G401 (cell line): Measurements from ENCODE around the gene SLC43A3. TPM values are rescaled to one million over a fixed set of nuclear protein-coding genes. Genes with fewer than 3 reads are reported as not detected.
"Not testable (repeated sequence)": the region's sequence is repeated elsewhere in the genome, so short reads cannot be mapped to it uniquely, and the experiment has no call there.

Source experiments
- DNase-seq: peaks from one replicate; pipeline ENCODE4 v3.0.0-alpha.2; 2015; ENCODE audit warnings: low spot score
- in situ Hi-C: cut with HindIII; loops from 2 replicates; pipeline ENCODE4 v1.10.0; 2016; ENCODE audit warnings: low sequenced_read_pairs, mixed read lengths
- total RNA-seq: library from RNA; depleted of rRNA; stranded (reverse); fragments of >200 nt; shearing (Covaris generic); gene quantifications from 2 replicates; pipeline ENCODE4 v1.2.3, GENCODE V29; 2014; rRNA removed

Gene SLC43A3
- total RNA-seq, 1 experiment from 2014 or later, result not detected

- no peak for DNase-seq
- in situ Hi-C loops, result no loop called here
These were observed 56.7 kb downstream of the SLC43A3 start for GRCh38 chr11:57370251-57370650.

DNA sequence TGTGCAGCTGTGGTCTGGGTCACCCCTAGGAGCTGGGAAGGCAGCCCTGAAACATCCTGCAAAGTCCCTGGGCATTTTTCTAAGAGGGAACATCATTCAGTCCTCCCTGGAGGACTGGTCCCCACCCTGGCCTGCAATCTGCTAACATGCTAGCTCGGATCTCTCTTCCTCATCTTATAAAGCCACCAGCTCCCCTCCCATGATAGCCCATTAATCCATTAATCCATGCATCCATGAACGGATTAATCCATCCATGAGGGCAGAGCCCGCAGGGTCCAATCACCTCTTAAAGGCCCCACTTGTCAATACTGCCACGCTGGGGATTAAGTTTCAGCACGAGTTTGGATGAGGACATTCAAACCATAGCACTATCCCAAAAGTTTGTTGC is 58.1 kb downstream of the SLC43A3 start:
- in situ Hi-C loops, result no loop called here
- DNase-seq, result no peak

- no peak for DNase-seq
- in situ Hi-C loops, result no loop called here
These were observed 58.6 kb downstream of the SLC43A3 start for GRCh38 chr11:57368106-57368844.

DNA sequence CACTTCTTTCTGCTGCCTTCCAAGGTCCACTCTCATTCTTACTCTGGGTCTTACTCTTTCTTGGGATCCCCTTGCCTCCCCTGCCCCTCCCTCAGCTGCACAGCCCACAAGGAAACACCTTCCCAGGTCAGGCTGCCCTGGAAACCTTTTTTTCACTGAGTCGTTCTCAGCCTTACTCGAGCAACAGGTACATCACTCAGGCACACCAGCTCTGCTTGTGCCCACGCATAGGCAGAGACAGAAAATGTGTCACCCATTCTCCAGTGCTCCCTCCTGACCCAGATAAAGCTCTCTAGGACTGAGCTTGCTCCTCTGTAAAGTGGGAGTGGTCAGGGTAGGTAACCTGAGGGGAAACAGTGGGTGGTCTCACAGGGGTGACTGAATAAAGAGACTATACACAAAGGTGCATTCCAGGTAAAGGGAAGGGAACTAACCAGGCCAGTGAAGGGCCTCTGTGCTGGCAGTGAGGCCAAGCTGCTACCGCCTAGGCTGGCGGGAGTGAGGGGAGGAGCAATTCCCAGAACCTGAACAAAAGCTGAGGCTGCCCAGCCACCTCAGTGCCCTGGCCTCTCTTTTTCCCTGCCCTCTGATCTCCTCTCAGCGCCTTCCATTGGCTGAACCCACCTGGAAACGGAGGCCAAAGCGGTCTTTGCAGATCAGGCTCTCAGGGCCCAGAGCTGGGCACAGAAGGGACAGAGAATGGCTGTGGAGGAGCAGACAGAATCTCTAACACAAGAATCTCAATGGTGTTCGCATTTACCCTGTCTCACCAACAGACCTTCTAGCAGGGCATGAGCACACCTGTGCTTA is 61.9 kb downstream of the SLC43A3 start:
- DNase-seq, result no peak
- in situ Hi-C loops, result no loop called here

DNA sequence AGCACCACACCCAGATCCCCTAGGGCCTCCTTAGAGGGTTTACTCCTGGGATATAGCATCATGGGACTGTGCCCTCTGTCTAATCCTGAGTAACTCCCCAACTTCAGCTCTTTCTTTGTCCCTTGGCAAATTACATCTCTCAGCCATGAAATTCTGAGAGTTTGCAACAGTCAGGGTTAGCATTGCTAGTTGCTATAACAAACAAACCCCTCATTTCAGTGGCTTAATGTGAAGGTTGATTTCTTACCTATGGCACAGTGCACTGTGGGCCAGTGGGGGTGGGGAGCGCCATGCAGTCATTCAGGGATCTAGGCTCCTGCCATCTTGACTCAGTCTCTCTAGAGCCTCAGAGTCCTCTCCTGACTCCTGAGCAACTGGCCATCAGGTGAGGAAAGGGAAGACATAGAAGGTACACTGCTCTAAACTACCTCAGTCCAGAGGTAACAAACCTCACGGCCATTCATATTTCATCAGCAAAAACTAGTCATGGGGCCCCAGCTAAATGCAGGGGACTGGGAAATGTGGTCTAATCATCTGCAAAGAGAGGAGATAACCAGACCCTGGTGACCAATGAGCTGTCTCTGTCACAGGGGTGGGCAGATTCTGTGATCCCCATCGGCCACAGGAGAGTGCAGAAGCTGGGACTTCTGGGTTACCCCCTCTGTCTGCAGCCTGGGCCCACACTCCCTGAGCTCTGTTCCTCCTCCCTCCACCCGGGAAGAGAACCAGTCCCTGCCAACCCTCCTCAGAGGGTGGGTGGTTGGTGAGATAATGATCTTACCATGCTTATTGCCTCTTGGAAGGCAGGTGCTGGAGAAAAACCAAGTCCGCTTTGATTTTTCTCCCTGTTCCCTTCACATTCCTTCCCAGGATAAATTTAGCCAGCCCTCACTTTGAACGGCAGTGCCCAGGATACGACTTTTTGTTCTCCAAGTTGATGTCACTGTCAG is 63.5 kb downstream of the SLC43A3 start:
- in situ Hi-C loops, result no loop called here

DNA sequence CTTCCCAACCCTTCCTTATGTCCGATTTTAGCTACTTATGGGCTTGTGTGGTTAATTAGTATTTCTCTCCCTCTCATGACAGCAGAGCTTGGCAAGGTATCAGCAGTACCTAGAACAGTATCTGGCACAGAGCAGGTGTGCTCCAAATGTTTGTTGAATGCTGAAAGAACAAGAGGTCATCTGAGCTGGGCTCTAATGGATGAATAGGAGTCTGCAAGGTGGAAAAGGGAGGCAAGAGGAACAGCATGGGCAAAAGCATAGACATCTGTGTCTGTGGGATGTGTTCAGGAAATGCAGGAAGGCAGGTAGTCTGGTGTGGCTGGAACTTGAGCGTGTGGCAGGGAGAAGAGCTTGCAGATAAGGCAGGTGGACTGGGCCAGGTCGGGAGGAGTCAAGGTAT is 65.0 kb downstream of the SLC43A3 start:
- no peak for DNase-seq
- in situ Hi-C loops, result no loop called here

More for the DNA sequence above, 63.5 kb downstream of the SLC43A3 start:
- DNase-seq, result no peak

DNA sequence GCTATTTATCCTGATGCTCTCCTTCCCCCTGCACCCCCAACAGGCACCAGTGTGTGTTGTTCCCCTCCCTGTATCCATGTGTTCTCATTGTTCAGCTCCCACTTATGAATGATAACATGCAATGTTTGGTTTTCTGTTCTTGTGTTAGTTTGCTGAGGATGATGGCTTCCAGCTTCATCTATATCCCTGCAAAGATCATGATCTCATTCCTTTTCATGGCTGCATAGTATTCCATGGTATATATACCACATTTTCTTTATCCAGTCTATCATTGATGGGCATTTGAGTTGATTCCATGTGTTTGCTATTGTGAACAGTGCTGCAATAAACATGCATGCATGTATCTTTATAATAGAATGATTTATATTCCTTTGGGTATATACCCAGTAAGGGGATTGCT is 65.5 kb downstream of the SLC43A3 start:
- in situ Hi-C loops, result not testable (repeated sequence)

DNA sequence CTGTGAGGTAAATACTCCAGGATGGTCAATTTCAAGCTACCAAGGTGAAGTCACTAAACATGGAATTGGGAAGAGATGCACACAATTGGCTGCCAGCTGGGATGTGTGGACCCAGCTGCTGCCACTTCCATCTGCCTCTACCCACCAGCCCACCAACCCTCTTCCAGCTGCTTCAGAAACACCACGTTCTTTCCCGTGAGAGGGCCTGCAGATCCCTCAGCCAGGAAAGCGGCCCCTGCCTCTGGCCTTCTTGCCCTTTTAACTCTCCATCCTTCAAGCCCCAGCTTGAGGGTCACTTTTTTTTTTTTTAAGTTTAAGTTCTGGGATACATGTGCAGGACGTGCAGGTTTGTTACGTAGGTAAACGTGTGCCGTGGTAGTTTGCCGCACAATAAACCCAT is 65.9 kb downstream of the SLC43A3 start:
- in situ Hi-C loops, result no loop called here
- DNase-seq, result no peak

More for the DNA sequence above, 65.5 kb downstream of the SLC43A3 start:
- not testable (repeated sequence) for DNase-seq

DNA sequence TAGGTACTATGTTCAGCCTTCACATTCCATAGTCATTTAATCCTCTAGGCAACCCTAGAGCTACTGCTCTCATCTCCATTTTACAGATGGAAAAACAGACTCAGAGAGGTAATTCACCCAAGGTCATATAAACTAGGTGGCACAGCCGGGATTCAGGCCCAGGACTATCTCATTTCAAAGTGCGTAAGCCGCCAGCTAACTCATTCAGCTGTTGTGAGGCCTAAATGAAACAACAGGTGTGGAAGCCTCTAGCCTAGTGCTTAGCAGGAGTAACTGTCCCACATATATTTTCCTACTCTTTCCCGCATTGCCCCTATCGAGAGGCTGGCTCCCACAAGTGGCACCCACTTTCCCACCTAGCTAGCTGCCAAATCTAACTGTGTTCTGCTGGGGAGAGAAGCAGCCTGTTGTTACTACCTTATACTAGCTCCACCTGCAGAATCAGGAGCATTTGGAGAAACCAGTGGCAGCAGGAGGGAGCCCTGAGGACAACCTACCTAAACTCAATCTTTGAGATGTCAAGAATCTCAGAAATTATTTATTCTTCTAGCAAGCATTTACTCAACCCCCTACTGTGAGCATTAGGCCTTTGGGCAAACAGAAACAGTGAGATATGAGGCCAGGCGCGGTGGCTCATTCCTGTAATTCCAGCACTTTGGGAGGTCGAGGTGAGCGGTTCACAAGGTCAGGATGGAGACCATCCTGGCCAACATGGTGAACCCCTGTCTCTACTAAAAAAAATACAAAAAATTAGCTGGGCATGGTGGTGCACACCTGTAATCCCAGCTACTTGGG is 66.8 kb downstream of the SLC43A3 start:
- DNase-seq, result no peak
- in situ Hi-C loops, result no loop called here

- in situ Hi-C loops, result no loop called here
- DNase-seq, result no peak
These were observed 67.5 kb downstream of the SLC43A3 start for GRCh38 chr11:57359396-57359795.

GRCh38 chr11:57358991-57359390 is 67.9 kb downstream of the SLC43A3 start:
- no peak for DNase-seq
- in situ Hi-C loops, result no loop called here

- DNase-seq, result no peak
- in situ Hi-C loops, result no loop called here
These were observed 68.4 kb downstream of the SLC43A3 start for GRCh38 chr11:57358543-57358961.

- in situ Hi-C loops, result no loop called here
- DNase-seq, result no peak
These were observed 69.1 kb downstream of the SLC43A3 start for GRCh38 chr11:57357856-57358255.

DNA sequence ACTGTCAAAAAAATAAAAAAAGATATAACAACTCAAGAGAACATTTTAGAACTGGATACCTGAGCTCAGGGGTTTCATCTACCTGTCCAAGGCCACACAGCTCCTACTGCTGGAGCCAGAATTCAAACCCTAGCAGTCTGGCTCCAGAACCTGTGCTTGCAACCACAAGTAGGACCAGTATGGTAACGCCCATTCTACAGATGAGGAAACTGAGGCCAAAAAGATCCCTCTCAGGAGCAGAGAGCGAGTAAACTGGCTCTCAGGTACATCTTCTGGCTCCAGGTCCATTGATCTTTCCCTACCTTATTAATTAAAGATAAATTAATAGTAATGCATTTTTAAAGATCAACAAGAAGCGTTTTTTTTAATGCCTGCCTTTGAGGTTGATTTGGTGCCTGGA is 69.6 kb downstream of the SLC43A3 start:
- in situ Hi-C loops, result no loop called here
- no peak for DNase-seq

Other genes starting within 250 kb of the SLC43A3 start
- gene LRRC55, start 245.2 kb downstream of the SLC43A3 start, total RNA-seq, result not detected in 2 replicates
- gene APLNR, start 189.9 kb downstream of the SLC43A3 start, total RNA-seq, result not detected in 2 replicates
- gene TNKS1BP1, start 102.2 kb downstream of the SLC43A3 start, total RNA-seq, result 36.0 and 46.3 TPM in 2 replicates
- 194 and 208 TPM in 2 replicates for gene SSRP1, start 91.2 kb downstream of the SLC43A3 start, total RNA-seq
- 7.1 and 11.4 TPM in 2 replicates for gene P2RX3, start 88.8 kb downstream of the SLC43A3 start, total RNA-seq
- not detected in 2 replicates for gene PRG3, start 46.0 kb downstream of the SLC43A3 start, total RNA-seq
- not detected in 2 replicates for gene PRG2, start 36.5 kb downstream of the SLC43A3 start, total RNA-seq
- gene RTN4RL2, start 33.4 kb upstream of the SLC43A3 start, total RNA-seq, result 2.9 TPM in 1 of 2 replicates, not detected in the other
- 8.8 and 15.1 TPM in 2 replicates for gene SLC43A1, start 88.6 kb upstream of the SLC43A3 start, total RNA-seq
- 36.2 and 53.0 TPM in 2 replicates for gene TIMM10, start 103.6 kb upstream of the SLC43A3 start, total RNA-seq
- gene SMTNL1, start 110.5 kb upstream of the SLC43A3 start, total RNA-seq, result not detected in 2 replicates
- gene UBE2L6, start 140.6 kb upstream of the SLC43A3 start, total RNA-seq, result 35.9 and 40.3 TPM in 2 replicates
- gene SERPING1, start 170.6 kb upstream of the SLC43A3 start, total RNA-seq, result 22.3 and 22.8 TPM in 2 replicates
- 2.1 TPM in 1 of 2 replicates, not detected in the other for gene YPEL4, start 222.8 kb upstream of the SLC43A3 start, total RNA-seq
- 30.5 and 33.9 TPM in 2 replicates for gene CLP1, start 230.6 kb upstream of the SLC43A3 start, total RNA-seq
- gene ZDHHC5, start 241.0 kb upstream of the SLC43A3 start, total RNA-seq, result 46.5 and 49.0 TPM in 2 replicates